K562 (cell line): ENCODE data around the gene THADA. TPM values are rescaled to one million over a fixed set of nuclear protein-coding genes. Genes with fewer than 3 reads are reported as not detected.

Experiments
- ATAC-seq: fragments of 200-7000 bp; cut with Tn5 transposase; 3 replicates; pipeline ENCODE4 v1.9.1; 2020; ENCODE audit warnings: moderate library complexity
- BruUV-seq: library from RNA; stranded (reverse); fragments of 400-500 nt; replicated peaks from 2 replicates; lab custom pipeline; 2021; lab: Mats Ljungman, UMichigan
- CTCF ChIA-PET: fragments of 300-600 bp; formaldehyde crosslinking; extraction: SDS; loops from one replicate; lab custom pipeline; 2021; ENCODE audit warnings: low intra/inter-chr PET ratio; lab: Yijun Ruan, JAX
- POLR2A ChIA-PET: fragments of 300-600, 350-650 bp; sonication (Branson Sonifier 250); formaldehyde crosslinking; extraction: SDS; loops from one replicate; lab custom pipeline; 2021; ENCODE audit warnings: antibody characterized with exemption, inconsistent platforms; lab: Yijun Ruan, JAX
- DNase-seq, 4 experiments: peaks; one replicate each; pipeline versions ENCODE4 v3.0.0 to v3.0.0-alpha.2; 2011 to 2018; ENCODE audit warnings: low spot score in 3 of 4, mixed read lengths in 3 of 4; ENCODE audit errors: extremely low read depth in 1 of 4
- FAIRE-seq: peaks from 2 replicates; lab custom pipeline; 2011; peaks lifted over from hg19 to GRCh38; lab: Jason Lieb, UNC
- H2AFZ ChIP-seq: 2 replicates; pipeline ENCODE4 v1.6.0; 2011; ENCODE audit warnings: low read depth, low read length, control low read depth, inconsistent platforms
- H3K27ac ChIP-seq: fragments of 200-600 bp; 3 replicates; pipeline ENCODE4 v1.8.0; 2011; ENCODE audit warnings: low read depth, mild to moderate bottlenecking, control low read depth, inconsistent platforms, low read length, moderate library complexity, mixed read lengths; ENCODE audit errors: extremely low read depth
- H3K27me3 ChIP-seq, 2 experiments: fragments of 300-600 bp in 1 of 2; 2 replicates in 1 of 2; 3 replicates in 1 of 2; pipeline versions ENCODE4 v1.6.0 to v1.8.0; 2011; ENCODE audit warnings: inconsistent platforms in 2 of 2, low read length in 2 of 2, mild to moderate bottlenecking in 1 of 2, mixed read lengths in 1 of 2, moderate library complexity in 1 of 2; ENCODE audit not compliant: control insufficient read depth in 2 of 2, insufficient read depth in 2 of 2
- H3K36me3 ChIP-seq: fragments of 300-600 bp; 3 replicates; pipeline ENCODE4 v1.8.0; 2011; ENCODE audit warnings: mild to moderate bottlenecking, low read length, inconsistent platforms; ENCODE audit not compliant: control insufficient read depth, insufficient read depth
- H3K4me1 ChIP-seq, 2 experiments: fragments of 200-600 bp in 1 of 2; replicated peaks in 1 of 2; 2 replicates in 1 of 2; 3 replicates in 1 of 2; pipeline versions ENCODE4 v1.5.1 to v1.8.0; 2011; ENCODE audit warnings: inconsistent platforms in 2 of 2, low read length in 2 of 2, mild to moderate bottlenecking in 1 of 2, mixed read lengths in 1 of 2, moderate library complexity in 1 of 2; ENCODE audit not compliant: control insufficient read depth in 2 of 2, insufficient read depth in 2 of 2
- H3K4me2 ChIP-seq: 2 replicates; pipeline ENCODE4 v1.6.1; 2011; ENCODE audit warnings: low read length, control low read depth, inconsistent platforms, mixed read lengths; ENCODE audit not compliant: insufficient read depth
- H3K4me3 ChIP-seq: fragments of 200-600 bp; sonication (generic), shearing (Covaris generic); 2 replicates; pipeline ENCODE4 v1.5.1; 2016; ENCODE audit warnings: control low read depth, inconsistent platforms
- H3K79me2 ChIP-seq: fragments of 200-600 bp; 3 replicates; pipeline ENCODE4 v1.8.0; 2011; ENCODE audit warnings: low read length, inconsistent platforms; ENCODE audit not compliant: control insufficient read depth, insufficient read depth
- H3K9ac ChIP-seq, 2 experiments: 2 replicates each; pipeline versions ENCODE4 v1.6.0 to v1.6.1; 2011; ENCODE audit warnings: low read depth in 2 of 2, low read length in 2 of 2, control low read depth in 1 of 2, inconsistent platforms in 1 of 2, mild to moderate bottlenecking in 1 of 2, mixed read lengths in 1 of 2; ENCODE audit not compliant: insufficient read depth in 1 of 2
- H3K9me1 ChIP-seq: one replicate; pipeline ENCODE4 v1.6.0; 2011; ENCODE audit warnings: inconsistent platforms, mild to moderate bottlenecking, low read length, moderate library complexity; ENCODE audit not compliant: control insufficient read depth, insufficient read depth
- H3K9me3 ChIP-seq: replicated peaks from 2 replicates; pipeline ENCODE4 v1.5.1; 2011; ENCODE audit warnings: low read depth, low read length, inconsistent platforms; ENCODE audit not compliant: control insufficient read depth, insufficient read depth
- H4K20me1 ChIP-seq: replicated peaks from 2 replicates; pipeline ENCODE4 v1.6.1; 2011; ENCODE audit warnings: low read length, inconsistent platforms, mixed read lengths; ENCODE audit not compliant: control insufficient read depth, insufficient read depth
- CBX1 ChIP-seq: sonication (generic); IDR thresholded peaks from 2 replicates; pipeline ENCODE4 v1.6.1; 2016; ENCODE audit warnings: antibody characterized with exemption, low read depth, mild to moderate bottlenecking
- HDAC3 ChIP-seq: fragments of 450-650 bp; IDR thresholded peaks from 2 replicates; pipeline ENCODE4 v1.6.1; 2018; ENCODE audit warnings: borderline replicate concordance, mild to moderate bottlenecking, moderate library complexity; ENCODE audit not compliant: partially characterized antibody
- HDAC6 ChIP-seq: IDR thresholded peaks from 2 replicates; pipeline ENCODE4 v1.6.1; 2012; ENCODE audit warnings: low read depth, mild to moderate bottlenecking, control low read depth, inconsistent platforms, low read length, moderate library complexity
- ILK ChIP-seq: fragments of 450-650 bp; IDR thresholded peaks from 2 replicates; pipeline ENCODE4 v1.6.1; 2016; ENCODE audit warnings: missing genetic modification characterization, low read depth, mild to moderate bottlenecking, missing compliant biosample characterization, moderate library complexity, borderline replicate concordance
- MTF1 ChIP-seq: fragments of 250-450 bp; sonication (Bioruptor Pico); IDR thresholded peaks from 2 replicates; pipeline ENCODE4 v1.9.0; 2021; ENCODE audit warnings: moderate library complexity, mild to moderate bottlenecking, inconsistent platforms, borderline replicate concordance
- NEUROD1 ChIP-seq: fragments of 150-350 bp; IDR thresholded peaks from 2 replicates; pipeline ENCODE4 v1.6.1; 2014; ENCODE audit warnings: borderline replicate concordance, low read length, low read depth; ENCODE audit not compliant: partially characterized antibody
- NFRKB ChIP-seq: fragments of 450-650 bp; IDR thresholded peaks from 2 replicates; pipeline ENCODE4 v1.6.1; 2016; ENCODE audit warnings: low read depth
- SRSF7 ChIP-seq: fragments of 200-400 bp; formaldehyde crosslinking; optimal IDR thresholded peaks from 2 replicates; pipeline ENCODE3; 2017; ENCODE audit warnings: mild to moderate bottlenecking, low read depth, low read length
- ZC3H8 ChIP-seq: fragments of 450-650 bp; IDR thresholded peaks from 2 replicates; pipeline ENCODE4 v1.6.1; 2017
- WGBS: fragments of 100-300 bp; shearing (Covaris generic); methylation state at CpG from one replicate; pipeline ENCODE4 v1.1.6; 2016; ENCODE audit warnings: low coverage, mixed read lengths; ENCODE audit not compliant: insufficient coverage; ENCODE audit errors: missing lambda C conversion rate; 5-methylcytosine and 5-hydroxymethylcytosine counted together
- in situ Hi-C: fragments of 300-500 bp; cut with MboI; formaldehyde crosslinking; loops from 4 replicates; pipeline ENCODE4 v1.15.0; 2018; ENCODE audit warnings: inconsistent platforms, mixed read lengths
- intact Hi-C: fragments of 100-400 bp; cut with micrococcal nuclease; formaldehyde crosslinking; loops from 2 replicates; pipeline ENCODE4 v1.14.2; 2022
- polyA plus RNA-seq, 8 experiments: library from polyadenylated mRNA; depleted of rRNA in 4 of 8; stranded (reverse) in 5 of 8; unstranded in 3 of 8; fragments of >200 nt; fragmentation: Nextera tagmentation in 2 of 8; fragmentation: Illumina TruSeq in 1 of 8; extraction: Ambion mirVana in 2 of 8; extraction: Trizol in 1 of 8; gene quantifications; 2 replicates each; pipeline versions ENCODE4 v1.2.1 to v1.2.3, GENCODE V29; 2011 to 2014; ENCODE audit warnings: inconsistent platforms in 1 of 8, missing spikeins in 1 of 8
- total RNA-seq, 7 experiments: library from RNA; depleted of rRNA in 6 of 7; stranded (reverse); fragments of >200 nt in 6 of 7; fragmentation: Illumina TruSeq in 2 of 7; extraction: Trizol in 2 of 7; gene quantifications; 2 replicates each; pipeline versions ENCODE4 v1.2.1 to v1.2.3, GENCODE V29; 2011 to 2021; ENCODE audit warnings: low replicate concordance in 1 of 7
- TF ChIP-seq, protein P1 (sequence below): fragments of 150-350 bp; IDR thresholded peaks from 2 replicates; pipeline ENCODE4 v1.6.1; 2014; ENCODE audit warnings: low read depth, mild to moderate bottlenecking, low read length, borderline replicate concordance
- TF ChIP-seq, protein P2 (sequence below): fragments of 250-450 bp; sonication (Bioruptor Pico); IDR thresholded peaks from 2 replicates; pipeline ENCODE4 v1.6.1; 2021; ENCODE audit warnings: mild to moderate bottlenecking

Gene THADA
- total and polyA plus RNA-seq, 9 of the 15 experiments (the other 6 are each of a cell fraction or from before 2014, with no cell fraction given), result 17.8 to 34.7 (median 31.9) TPM

DNA sequence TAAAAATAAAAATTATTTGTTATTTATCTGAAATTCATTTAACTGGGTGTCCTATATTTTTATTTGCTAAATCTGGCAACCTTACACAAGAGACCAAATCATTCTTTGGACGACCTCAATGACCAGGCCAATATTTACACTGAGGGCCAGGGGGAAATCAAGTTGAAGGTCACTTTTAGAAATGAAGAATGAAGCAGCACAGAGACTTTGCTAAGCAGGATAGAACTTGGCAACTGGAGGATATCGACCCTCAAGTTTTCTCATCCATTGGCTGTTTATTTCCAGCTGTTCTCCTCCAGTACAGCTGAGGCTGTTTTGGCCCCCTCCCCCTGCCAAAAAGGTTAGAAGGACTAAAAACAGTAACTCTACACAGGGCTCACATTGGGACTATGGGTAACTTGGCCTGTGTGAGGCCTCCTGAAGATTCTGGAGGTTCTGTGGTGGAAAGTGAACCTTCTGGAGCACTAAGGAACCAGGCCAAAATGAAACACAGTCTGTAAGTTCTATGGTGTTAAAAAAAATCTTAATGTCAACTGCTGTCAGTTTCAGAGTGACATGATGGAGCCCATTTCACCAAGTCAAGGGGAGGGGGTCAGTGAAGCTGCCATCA, 337.2 kb downstream of the THADA start:
- Histone ChIP-seq H3K9me1 (no peaks in the 10 kb centered on the region), H4K20me1 (no peaks in the 10 kb centered on the region), H3K4me2 (no peak overlapping the region), H3K27ac (no peak overlapping the region), H3K36me3 (peaks cover 9% of the 10 kb centered on the region; the same call in 1 of the 3 replicates), H3K4me1 (no peaks in the 10 kb centered on the region), H3K79me2 (no peaks in the 10 kb centered on the region), H3K9ac (no peak overlapping the region), H3K27me3 (no peaks in the 10 kb centered on the region), H3K9me3 (no peaks in the 10 kb centered on the region), H2AFZ (no peak overlapping the region), H3K4me3 (no peak overlapping the region)
- TF ChIP-seq MTF1 (CRISPR knock-in tag), result no peak
- ChIA-PET POLR2A (no interaction called here), CTCF (no interaction called here)
- in situ Hi-C loops (no loop called here), intact Hi-C loops (no loop called here)
- DNase-seq (no peak), FAIRE-seq (no peak), ATAC-seq (no peak)
- no TSS peak for BruUV-seq
- WGBS, result 56% methylated on average over 2 of the region's 2 CpGs

DNA sequence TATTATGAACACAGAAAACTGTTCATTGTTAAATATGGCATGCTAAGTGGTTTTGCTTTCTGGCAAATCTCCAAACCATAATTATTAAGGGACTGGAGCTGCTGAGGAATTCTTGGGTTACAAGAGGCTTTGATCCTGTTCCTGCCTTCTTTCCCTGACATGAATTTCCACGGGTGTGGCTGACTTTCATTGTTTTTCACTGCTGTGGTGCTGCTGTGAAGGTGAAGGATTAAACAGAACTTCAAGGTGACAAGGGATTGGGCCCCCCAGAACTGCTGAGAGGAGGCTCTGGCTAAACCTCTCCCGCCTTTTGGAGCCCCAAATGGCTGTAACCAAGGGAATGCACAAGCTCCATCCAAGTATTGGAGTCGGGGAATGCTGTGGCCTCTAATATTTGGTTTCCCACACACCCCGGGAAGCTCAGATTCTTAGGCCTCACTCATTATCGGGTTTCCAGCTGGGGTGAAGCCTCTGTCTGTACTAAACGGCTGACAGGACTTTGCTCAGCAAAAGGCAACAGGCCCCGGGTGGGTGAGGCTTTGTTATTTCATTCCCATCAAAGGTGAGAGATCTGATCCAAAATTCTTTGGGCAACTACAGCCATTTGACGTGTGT, 340.4 kb downstream of the THADA start:
- CTCF ChIA-PET, result interaction anchor here (0.7 kb wide), 1 partner anchor 418 kb away, joined by 3 read pairs; no protein-coding TSS in a partner anchor
- POLR2A ChIA-PET, result no interaction called here
- Histone ChIP-seq H3K4me2 (no peak overlapping the region), H3K9ac (no peak overlapping the region), H3K79me2 (no peaks in the 10 kb centered on the region), H3K4me1 (no peaks in the 10 kb centered on the region), H3K4me3 (no peak overlapping the region), H3K9me3 (no peaks in the 10 kb centered on the region), H3K36me3 (peaks cover 4% of the 10 kb centered on the region; the same call in 1 of the 3 replicates), H3K27ac (no peak overlapping the region), H2AFZ (no peak overlapping the region), H4K20me1 (no peaks in the 10 kb centered on the region), H3K27me3 (no peaks in the 10 kb centered on the region), H3K9me1 (no peaks in the 10 kb centered on the region)
- ATAC-seq (no peak), FAIRE-seq (no peak), DNase-seq (no peak)
- BruUV-seq, result no TSS peak
- in situ Hi-C loops, result no loop called here
- intact Hi-C loops, result no loop called here
- WGBS, result 66% methylated on average over 8 of the region's 8 CpGs
- TF ChIP-seq, protein P1, sequence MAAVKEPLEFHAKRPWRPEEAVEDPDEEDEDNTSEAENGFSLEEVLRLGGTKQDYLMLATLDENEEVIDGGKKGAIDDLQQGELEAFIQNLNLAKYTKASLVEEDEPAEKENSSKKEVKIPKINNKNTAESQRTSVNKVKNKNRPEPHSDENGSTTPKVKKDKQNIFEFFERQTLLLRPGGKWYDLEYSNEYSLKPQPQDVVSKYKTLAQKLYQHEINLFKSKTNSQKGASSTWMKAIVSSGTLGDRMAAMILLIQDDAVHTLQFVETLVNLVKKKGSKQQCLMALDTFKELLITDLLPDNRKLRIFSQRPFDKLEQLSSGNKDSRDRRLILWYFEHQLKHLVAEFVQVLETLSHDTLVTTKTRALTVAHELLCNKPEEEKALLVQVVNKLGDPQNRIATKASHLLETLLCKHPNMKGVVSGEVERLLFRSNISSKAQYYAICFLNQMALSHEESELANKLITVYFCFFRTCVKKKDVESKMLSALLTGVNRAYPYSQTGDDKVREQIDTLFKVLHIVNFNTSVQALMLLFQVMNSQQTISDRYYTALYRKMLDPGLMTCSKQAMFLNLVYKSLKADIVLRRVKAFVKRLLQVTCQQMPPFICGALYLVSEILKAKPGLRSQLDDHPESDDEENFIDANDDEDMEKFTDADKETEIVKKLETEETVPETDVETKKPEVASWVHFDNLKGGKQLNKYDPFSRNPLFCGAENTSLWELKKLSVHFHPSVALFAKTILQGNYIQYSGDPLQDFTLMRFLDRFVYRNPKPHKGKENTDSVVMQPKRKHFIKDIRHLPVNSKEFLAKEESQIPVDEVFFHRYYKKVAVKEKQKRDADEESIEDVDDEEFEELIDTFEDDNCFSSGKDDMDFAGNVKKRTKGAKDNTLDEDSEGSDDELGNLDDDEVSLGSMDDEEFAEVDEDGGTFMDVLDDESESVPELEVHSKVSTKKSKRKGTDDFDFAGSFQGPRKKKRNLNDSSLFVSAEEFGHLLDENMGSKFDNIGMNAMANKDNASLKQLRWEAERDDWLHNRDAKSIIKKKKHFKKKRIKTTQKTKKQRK, result no peak
- TF ChIP-seq, protein P2, sequence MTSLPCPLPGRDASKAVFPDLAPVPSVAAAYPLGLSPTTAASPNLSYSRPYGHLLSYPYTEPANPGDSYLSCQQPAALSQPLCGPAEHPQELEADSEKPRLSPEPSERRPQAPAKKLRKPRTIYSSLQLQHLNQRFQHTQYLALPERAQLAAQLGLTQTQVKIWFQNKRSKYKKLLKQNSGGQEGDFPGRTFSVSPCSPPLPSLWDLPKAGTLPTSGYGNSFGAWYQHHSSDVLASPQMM (CRISPR knock-in tag), result no peak
- TF ChIP-seq HDAC6 (no peak), SRSF7 (no peak), CBX1 (no peak), ZC3H8 (no peak), NFRKB (no peak), ILK (tag) (no peak), NEUROD1 (no peak), HDAC3 (no peak)
